ENCODE data around the gene VMP1. TPM values are rescaled to one million over a fixed set of nuclear protein-coding genes. Genes with fewer than 3 reads are reported as not detected.

Gene VMP1
- total and polyA plus RNA-seq, 12 donors = 20.5 to 98.9 (median 50.6) TPM

GRCh38 chr17:59722623-59723022 lies 15.2 kb downstream of the VMP1 start:
- TF ChIP-seq, protein P1, sequence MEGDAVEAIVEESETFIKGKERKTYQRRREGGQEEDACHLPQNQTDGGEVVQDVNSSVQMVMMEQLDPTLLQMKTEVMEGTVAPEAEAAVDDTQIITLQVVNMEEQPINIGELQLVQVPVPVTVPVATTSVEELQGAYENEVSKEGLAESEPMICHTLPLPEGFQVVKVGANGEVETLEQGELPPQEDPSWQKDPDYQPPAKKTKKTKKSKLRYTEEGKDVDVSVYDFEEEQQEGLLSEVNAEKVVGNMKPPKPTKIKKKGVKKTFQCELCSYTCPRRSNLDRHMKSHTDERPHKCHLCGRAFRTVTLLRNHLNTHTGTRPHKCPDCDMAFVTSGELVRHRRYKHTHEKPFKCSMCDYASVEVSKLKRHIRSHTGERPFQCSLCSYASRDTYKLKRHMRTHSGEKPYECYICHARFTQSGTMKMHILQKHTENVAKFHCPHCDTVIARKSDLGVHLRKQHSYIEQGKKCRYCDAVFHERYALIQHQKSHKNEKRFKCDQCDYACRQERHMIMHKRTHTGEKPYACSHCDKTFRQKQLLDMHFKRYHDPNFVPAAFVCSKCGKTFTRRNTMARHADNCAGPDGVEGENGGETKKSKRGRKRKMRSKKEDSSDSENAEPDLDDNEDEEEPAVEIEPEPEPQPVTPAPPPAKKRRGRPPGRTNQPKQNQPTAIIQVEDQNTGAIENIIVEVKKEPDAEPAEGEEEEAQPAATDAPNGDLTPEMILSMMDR (IDR thresholded peaks at IDR 0.05) = no peak
- Histone ChIP-seq H3K27ac (peak overlapping the region in 1 of 10 donors; percentile 67), H3K4me1 (peaks cover 0 to 58% (median 0%) of the 10 kb centered on the region in 9 donors), H3K4me3 (no peak overlapping the region), H3K9me3 (no peaks in the 10 kb centered on the region), H3K27me3 (no peaks in the 10 kb centered on the region), H3K36me3 (peaks cover 0 to 2% (median 0%) of the 10 kb centered on the region in 9 donors)
- ATAC-seq (no peak), DNase-seq (no peak)
- intact Hi-C loops (cut with DNase I) = no loop called here
- WGBS, 2 donors = 88 to 94% methylated on average over 4 of the region's 4 CpGs

DNA sequence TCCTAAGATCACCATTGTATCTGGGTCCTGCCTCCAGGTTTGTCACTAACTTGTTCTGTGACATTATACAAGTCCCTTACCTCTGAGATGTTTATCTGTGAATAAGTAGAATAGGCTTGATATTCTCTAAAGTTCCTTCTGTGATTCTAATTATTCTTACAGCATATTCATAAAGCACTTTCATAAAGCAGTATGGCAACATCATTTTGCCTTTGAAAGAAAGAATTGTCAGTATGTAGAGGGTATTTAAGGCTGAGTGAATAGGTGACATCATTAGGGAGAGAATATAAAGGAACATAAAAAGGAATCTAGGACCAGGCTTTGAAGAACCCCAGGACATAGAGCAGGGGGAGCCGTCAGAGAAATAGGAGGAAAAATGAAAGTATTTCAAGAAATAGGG lies 15.6 kb downstream of the VMP1 start:
- no peaks in the 10 kb centered on the region for H3K9me3 ChIP-seq
- no peaks in the 10 kb centered on the region for H3K27me3 ChIP-seq
- ATAC-seq (no peak), DNase-seq (no peak)
- H3K4me3 ChIP-seq = no peak overlapping the region
- 88 to 89% methylated on average over 1 of the region's 1 CpG for WGBS, 2 donors
- no peaks in the 10 kb centered on the region for H3K36me3 ChIP-seq
- peaks cover 0 to 62% (median 0%) of the 10 kb centered on the region in 9 donors for H3K4me1 ChIP-seq
- H3K27ac ChIP-seq = peak overlapping the region in 1 of 10 donors; percentile 67
- TF ChIP-seq, protein P1 (IDR thresholded peaks at IDR 0.05) = no peak
- intact Hi-C loops (cut with DNase I) = no loop called here

- intact Hi-C loops (cut with DNase I) = no loop called here
- H3K27me3 ChIP-seq = no peaks in the 10 kb centered on the region
- peak in 1 of 8 donors; percentile 25 for ATAC-seq
These were observed 16.2 kb downstream of the VMP1 start for GRCh38 chr17:59723607-59724006.

DNA sequence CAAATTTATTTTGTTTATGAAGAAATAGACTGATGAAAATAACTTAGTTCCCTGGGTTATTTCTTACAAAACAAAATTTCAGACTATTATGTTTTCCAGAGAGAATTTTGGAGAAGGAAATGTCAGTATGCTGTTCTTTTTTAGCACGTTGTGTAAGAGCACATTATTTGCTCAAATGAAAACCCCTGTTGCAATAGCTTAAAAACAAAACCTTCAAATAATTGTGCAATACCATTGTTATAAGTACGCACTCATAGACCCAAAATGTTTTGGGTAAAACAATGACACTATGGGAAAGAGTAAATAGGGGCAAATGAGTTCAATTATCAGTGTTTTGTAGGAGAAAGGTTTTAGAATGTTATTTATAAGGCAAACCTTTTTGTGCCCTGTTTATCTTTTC lies 18.2 kb downstream of the VMP1 start:
- Histone ChIP-seq H3K9me3 (no peaks in the 10 kb centered on the region), H3K27ac (peak overlapping the region in 4 of 10 donors; percentile 0 to 67 (median 20)), H3K4me1 (peaks cover 0 to 82% (median 0%) of the 10 kb centered on the region in 9 donors), H3K27me3 (no peaks in the 10 kb centered on the region), H3K4me3 (no peak overlapping the region), H3K36me3 (peaks cover 0 to 8% (median 0%) of the 10 kb centered on the region in 9 donors)
- ATAC-seq (peak in 3 of 8 donors; percentile 52 to 61 (median 55)), DNase-seq (no peak)
- TF ChIP-seq, protein P1 (IDR thresholded peaks at IDR 0.05) = no peak
- intact Hi-C loops (cut with DNase I) = no loop called here
- WGBS, 2 donors = 54 to 59% methylated on average over 2 of the region's 2 CpGs

More at GRCh38 chr17:59723607-59724006, 16.2 kb downstream of the VMP1 start:
- H3K27ac ChIP-seq = peak overlapping the region in 1 of 10 donors; percentile 67
- TF ChIP-seq, protein P1 (IDR thresholded peaks at IDR 0.05) = no peak
- WGBS, 2 donors = 88 to 94% methylated on average over 1 of the region's 1 CpG
- peaks cover 0 to 66% (median 0%) of the 10 kb centered on the region in 9 donors for H3K4me1 ChIP-seq
- no peaks in the 10 kb centered on the region for H3K36me3 ChIP-seq
- DNase-seq = no peak
- H3K4me3 ChIP-seq = no peak overlapping the region
- H3K9me3 ChIP-seq = no peaks in the 10 kb centered on the region
